Trophoblast cell (in vitro differentiated cells and primary cell): ENCODE results near the gene NCLN.
"Not testable (repeated sequence)": the region's sequence is repeated elsewhere in the genome, so short reads cannot be mapped to it uniquely, and the experiment has no call there.

Experiments used
- DNase-seq, 2 donors: peaks; one replicate each; pipeline ENCODE4 v3.0.0-alpha.2; 2016
- H2AFZ ChIP-seq: 2 replicates; pipeline ENCODE4 v1.6.1; 2013; ENCODE audit warnings: low read length, moderate library complexity, mild to moderate bottlenecking; ENCODE audit not compliant: insufficient read depth, poor library complexity
- H2AK5ac ChIP-seq: 2 replicates; pipeline ENCODE4 v1.6.1; 2013; ENCODE audit warnings: mild to moderate bottlenecking, low read length
- H2BK120ac ChIP-seq: 2 replicates; pipeline ENCODE4 v1.6.1; 2013; ENCODE audit warnings: low read length, mild to moderate bottlenecking, moderate library complexity; ENCODE audit not compliant: insufficient read depth, poor library complexity
- H2BK12ac ChIP-seq: 2 replicates; pipeline ENCODE4 v1.6.1; 2013; ENCODE audit warnings: mild to moderate bottlenecking, low read length, moderate library complexity
- H2BK5ac ChIP-seq: 2 replicates; pipeline ENCODE4 v1.6.1; 2013; ENCODE audit warnings: low read length, low read depth, moderate library complexity, mild to moderate bottlenecking; ENCODE audit not compliant: poor library complexity
- H3K14ac ChIP-seq: 2 replicates; pipeline ENCODE4 v1.6.1; 2013; ENCODE audit warnings: mild to moderate bottlenecking, low read length
- H3K18ac ChIP-seq: 2 replicates; pipeline ENCODE4 v1.6.1; 2013; ENCODE audit warnings: mild to moderate bottlenecking, low read length
- H3K23ac ChIP-seq: 2 replicates; pipeline ENCODE4 v1.6.1; 2013; ENCODE audit warnings: low read length
- H3K27ac ChIP-seq: 2 replicates; pipeline ENCODE4 v1.5.1; 2013; ENCODE audit warnings: low read depth, mild to moderate bottlenecking, inconsistent platforms, low read length, moderate library complexity
- H3K27me3 ChIP-seq: 2 replicates; pipeline ENCODE4 v1.6.1; 2013; ENCODE audit warnings: inconsistent platforms, mild to moderate bottlenecking, low read length, moderate library complexity; ENCODE audit not compliant: insufficient read depth
- H3K36me3 ChIP-seq, 2 experiments: 1 replicate in 1 of 2; 2 replicates in 1 of 2; pipeline ENCODE4 v1.6.1; 2013; ENCODE audit warnings: low read length in 2 of 2, mild to moderate bottlenecking in 2 of 2, moderate library complexity in 1 of 2; ENCODE audit not compliant: insufficient read depth in 2 of 2, control insufficient read depth in 1 of 2
- H3K4ac ChIP-seq: 2 replicates; pipeline ENCODE4 v1.6.1; 2013; ENCODE audit warnings: low read depth, mild to moderate bottlenecking, low read length, moderate library complexity
- H3K4me1 ChIP-seq, 2 experiments: 1 replicate in 1 of 2; 2 replicates in 1 of 2; pipeline ENCODE4 v1.6.1; 2013; ENCODE audit warnings: low read length in 2 of 2, mild to moderate bottlenecking in 2 of 2, moderate library complexity in 1 of 2; ENCODE audit not compliant: insufficient read depth in 2 of 2, control insufficient read depth in 1 of 2
- H3K4me2 ChIP-seq: 2 replicates; pipeline ENCODE4 v1.6.1; 2013; ENCODE audit warnings: inconsistent platforms, mild to moderate bottlenecking, low read length, moderate library complexity
- H3K4me3 ChIP-seq: 2 replicates; pipeline ENCODE4 v1.5.1; 2013; ENCODE audit warnings: mild to moderate bottlenecking, low read depth, low read length, inconsistent platforms
- H3K79me1 ChIP-seq: one replicate; pipeline ENCODE4 v1.6.1; 2013; ENCODE audit warnings: low read length
- H3K79me2 ChIP-seq: 2 replicates; pipeline ENCODE4 v1.6.1; 2013; ENCODE audit warnings: low read length, mild to moderate bottlenecking; ENCODE audit not compliant: control insufficient read depth, insufficient read depth, poor library complexity
- H3K9ac ChIP-seq: 2 replicates; pipeline ENCODE4 v1.6.1; 2013; ENCODE audit warnings: mild to moderate bottlenecking, low read length
- H3K9me3 ChIP-seq: 2 replicates; pipeline ENCODE4 v1.6.1; 2013; ENCODE audit warnings: low read depth, mild to moderate bottlenecking, control low read depth, inconsistent platforms, low read length; ENCODE audit not compliant: insufficient read depth
- H4K12ac ChIP-seq: 2 replicates; pipeline ENCODE4 v1.6.1; 2013; ENCODE audit warnings: low read depth, mild to moderate bottlenecking, low read length, moderate library complexity
- H4K8ac ChIP-seq: 2 replicates; pipeline ENCODE4 v1.6.1; 2013; ENCODE audit warnings: low read depth, mild to moderate bottlenecking, low read length, moderate library complexity
- H4K91ac ChIP-seq: one replicate; pipeline ENCODE4 v1.6.1; 2013; ENCODE audit warnings: low read depth, mild to moderate bottlenecking, low read length, moderate library complexity
- WGBS: extraction: QIAGEN DNeasy Blood & Tissue Kit; methylation state at CpG from one replicate; pipeline ENCODE4 v1.1.7; 2013; ENCODE audit warnings: missing lambda C conversion rate; ENCODE audit not compliant: insufficient read length, insufficient coverage; ENCODE audit errors: extremely low coverage; 5-methylcytosine and 5-hydroxymethylcytosine counted together

NCLN gene

GRCh38 chr19:3233831-3234230 is 48.1 kb downstream of the NCLN start:
- Histone ChIP-seq H3K9ac (no peak overlapping the region), H2BK120ac (no peak overlapping the region), H3K36me3 (no peaks in the 10 kb centered on the region), H4K12ac (no peak overlapping the region), H3K9me3 (peaks cover 3% of the 10 kb centered on the region), H3K4ac (no peak overlapping the region), H4K8ac (no peak overlapping the region), H3K18ac (no peak overlapping the region), H2AFZ (no peak overlapping the region), H4K91ac (no peak overlapping the region), H3K4me1 (no peaks in the 10 kb centered on the region), H3K4me3 (no peak overlapping the region), H2BK12ac (no peak overlapping the region), H3K23ac (no peak overlapping the region), H3K79me2 (no peaks in the 10 kb centered on the region), H2AK5ac (no peak overlapping the region), H3K27me3 (no peaks in the 10 kb centered on the region), H3K4me2 (no peak overlapping the region), H3K79me1 (no peaks in the 10 kb centered on the region), H3K14ac (no peak overlapping the region), H3K27ac (no peak overlapping the region), H2BK5ac (no peak overlapping the region)
- no peak for DNase-seq
- WGBS: no CpG with 5 or more reads among the region's 4 CpGs

GRCh38 chr19:3234800-3235199 is 49.1 kb downstream of the NCLN start:
- Histone ChIP-seq H3K27ac (no peak overlapping the region), H3K4me3 (no peak overlapping the region), H4K12ac (no peak overlapping the region), H2BK5ac (no peak overlapping the region), H4K91ac (no peak overlapping the region), H2BK120ac (no peak overlapping the region), H2BK12ac (no peak overlapping the region), H3K4me2 (no peak overlapping the region), H3K18ac (no peak overlapping the region), H2AFZ (no peak overlapping the region), H3K79me1 (no peaks in the 10 kb centered on the region), H3K4me1 (no peaks in the 10 kb centered on the region), H3K23ac (no peak overlapping the region), H3K9ac (no peak overlapping the region), H2AK5ac (no peak overlapping the region), H3K79me2 (no peaks in the 10 kb centered on the region), H3K14ac (no peak overlapping the region), H3K36me3 (no peaks in the 10 kb centered on the region), H3K9me3 (peaks cover 3% of the 10 kb centered on the region), H4K8ac (no peak overlapping the region), H3K4ac (no peak overlapping the region), H3K27me3 (no peaks in the 10 kb centered on the region)
- WGBS: no CpG with 5 or more reads among the region's 9 CpGs
- peak in 1 of 2 donors; percentile 21 for DNase-seq

- H2BK12ac ChIP-seq, H3K36me3 ChIP-seq, H4K91ac ChIP-seq, H3K4me1 ChIP-seq, H2BK120ac ChIP-seq, H2AFZ ChIP-seq, H3K27ac ChIP-seq, H3K23ac ChIP-seq, H4K12ac ChIP-seq, H3K4me2 ChIP-seq, H3K9me3 ChIP-seq, H3K79me1 ChIP-seq, H3K4ac ChIP-seq, H2BK5ac ChIP-seq, DNase-seq, H3K79me2 ChIP-seq, H4K8ac ChIP-seq, H3K4me3 ChIP-seq, H2AK5ac ChIP-seq, H3K27me3 ChIP-seq, H3K14ac ChIP-seq, H3K18ac ChIP-seq, H3K9ac ChIP-seq: not testable (repeated sequence)
- WGBS: no CpG with 5 or more reads among the region's 2 CpGs
Observed at GRCh38 chr19:3235604-3236003, 49.9 kb downstream of the NCLN start.

GRCh38 chr19:3236272-3236671 is 50.5 kb downstream of the NCLN start:
- H2AFZ ChIP-seq: no peak overlapping the region
- H3K4ac ChIP-seq: no peak overlapping the region
- H2BK5ac ChIP-seq: no peak overlapping the region
- no peak overlapping the region for H3K27ac ChIP-seq
- no peaks in the 10 kb centered on the region for H3K36me3 ChIP-seq
- no peak overlapping the region for H2BK120ac ChIP-seq
- no peak overlapping the region for H3K4me2 ChIP-seq
- WGBS: no CpG with 5 or more reads among the region's 4 CpGs
- H4K91ac ChIP-seq: no peak overlapping the region
- no peak for DNase-seq
- no peak overlapping the region for H4K8ac ChIP-seq
- H3K18ac ChIP-seq: no peak overlapping the region
- no peaks in the 10 kb centered on the region for H3K79me2 ChIP-seq
- H2AK5ac ChIP-seq: no peak overlapping the region
- H2BK12ac ChIP-seq: no peak overlapping the region
- H3K27me3 ChIP-seq: no peaks in the 10 kb centered on the region
- no peak overlapping the region for H3K23ac ChIP-seq
- no peaks in the 10 kb centered on the region for H3K79me1 ChIP-seq
- no peak overlapping the region for H3K4me3 ChIP-seq
- no peak overlapping the region for H3K9ac ChIP-seq
- H4K12ac ChIP-seq: no peak overlapping the region
- no peaks in the 10 kb centered on the region for H3K4me1 ChIP-seq
- H3K9me3 ChIP-seq: peaks cover 3% of the 10 kb centered on the region
- no peak overlapping the region for H3K14ac ChIP-seq
